GM18517 (cell line): ENCODE data around the gene PODNL1.

Experiments used
- ATAC-seq: cut with Tn5 transposase; IDR thresholded peaks from one replicate; pipeline ENCODE4 v1.9.1; 2021; ENCODE audit warnings: mild to moderate bottlenecking, moderate library complexity; ENCODE audit not compliant: unreplicated experiment

The PODNL1 gene, protein sequence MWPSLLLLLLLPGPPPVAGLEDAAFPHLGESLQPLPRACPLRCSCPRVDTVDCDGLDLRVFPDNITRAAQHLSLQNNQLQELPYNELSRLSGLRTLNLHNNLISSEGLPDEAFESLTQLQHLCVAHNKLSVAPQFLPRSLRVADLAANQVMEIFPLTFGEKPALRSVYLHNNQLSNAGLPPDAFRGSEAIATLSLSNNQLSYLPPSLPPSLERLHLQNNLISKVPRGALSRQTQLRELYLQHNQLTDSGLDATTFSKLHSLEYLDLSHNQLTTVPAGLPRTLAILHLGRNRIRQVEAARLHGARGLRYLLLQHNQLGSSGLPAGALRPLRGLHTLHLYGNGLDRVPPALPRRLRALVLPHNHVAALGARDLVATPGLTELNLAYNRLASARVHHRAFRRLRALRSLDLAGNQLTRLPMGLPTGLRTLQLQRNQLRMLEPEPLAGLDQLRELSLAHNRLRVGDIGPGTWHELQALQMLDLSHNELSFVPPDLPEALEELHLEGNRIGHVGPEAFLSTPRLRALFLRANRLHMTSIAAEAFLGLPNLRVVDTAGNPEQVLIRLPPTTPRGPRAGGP

DNA sequence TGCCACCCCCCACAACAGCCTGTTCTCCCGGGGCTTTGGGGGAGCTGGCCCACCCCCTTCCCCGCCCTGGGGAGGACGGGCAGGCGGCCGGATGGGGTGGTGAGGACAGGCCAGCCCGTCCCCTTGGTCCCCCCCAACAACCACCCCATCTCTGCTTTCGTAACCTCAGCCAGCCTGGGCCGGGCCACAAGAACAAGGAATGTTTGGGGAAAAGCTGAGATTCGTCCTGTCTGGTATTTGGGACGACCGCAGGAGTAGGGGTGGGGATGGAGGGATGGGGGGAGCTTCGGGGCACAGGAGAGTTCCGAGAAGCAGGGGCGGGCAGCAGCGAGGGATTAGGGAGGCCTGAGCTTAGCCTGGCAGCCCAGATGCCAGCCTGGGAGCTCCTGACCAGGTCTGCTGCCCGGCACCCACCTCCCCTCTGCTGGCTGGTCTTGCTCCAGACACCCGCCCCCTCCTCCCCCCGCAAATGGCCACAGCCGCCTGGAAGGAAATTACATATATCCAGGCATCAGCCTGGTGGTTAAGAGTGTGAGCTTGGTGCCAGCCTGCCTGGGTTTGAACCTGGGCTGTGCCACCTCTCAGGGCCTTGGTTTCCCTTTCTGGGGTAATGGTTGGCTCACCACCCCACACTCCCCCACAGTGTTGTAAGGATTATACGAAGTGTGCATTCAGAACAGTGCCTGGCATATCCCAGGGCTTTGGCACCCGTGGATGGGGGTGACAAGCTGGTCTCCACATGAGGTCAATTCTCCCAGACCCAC is at the start of gene PODNL1:
Gene PODNL1, minus strand, starts transcription at position 117 of the 764 bp plus-strand sequence. CDS start 236 bp downstream, outside the sequence.
- ATAC-seq: no peak

DNA sequence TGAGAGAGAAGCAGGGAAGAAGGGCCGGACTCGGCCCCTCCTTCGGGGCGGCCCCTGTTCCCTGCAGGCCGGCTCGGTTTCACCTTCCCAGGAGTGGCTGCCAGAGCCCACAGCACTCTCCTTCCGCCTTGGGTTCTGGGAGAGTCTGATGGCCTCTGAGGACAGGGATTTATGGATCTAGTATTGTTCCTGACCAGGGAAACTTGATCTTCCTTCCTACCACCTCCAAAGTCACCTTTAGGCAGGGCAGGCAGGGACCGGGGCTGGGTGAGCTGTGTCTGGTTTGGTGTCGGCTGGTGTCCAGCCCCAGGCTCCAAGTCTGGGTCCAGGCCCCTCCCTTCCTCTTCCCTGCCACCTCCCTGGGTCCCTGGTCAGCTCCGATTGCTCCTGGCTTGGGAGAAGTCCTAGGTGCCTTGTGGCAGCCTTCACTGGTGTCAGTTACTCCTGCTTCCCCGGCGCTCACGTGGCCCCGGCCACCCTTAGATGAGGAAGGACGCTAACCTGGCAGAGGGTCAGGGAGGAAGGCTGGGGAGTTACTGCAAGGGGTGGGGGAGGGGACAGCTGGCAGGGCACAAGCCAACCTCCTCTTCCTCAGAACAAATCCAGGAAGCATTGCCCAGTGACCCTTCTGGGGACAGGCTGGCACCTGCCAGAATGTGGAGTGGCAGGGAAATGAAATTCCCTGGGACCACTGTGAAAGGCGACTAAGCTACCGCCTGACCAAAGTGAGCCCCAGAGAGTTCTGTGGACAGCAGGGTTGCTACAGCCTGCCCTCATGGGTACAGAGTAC is 49.1 kb upstream of the PODNL1 start:
- ATAC-seq: no peak

DNA sequence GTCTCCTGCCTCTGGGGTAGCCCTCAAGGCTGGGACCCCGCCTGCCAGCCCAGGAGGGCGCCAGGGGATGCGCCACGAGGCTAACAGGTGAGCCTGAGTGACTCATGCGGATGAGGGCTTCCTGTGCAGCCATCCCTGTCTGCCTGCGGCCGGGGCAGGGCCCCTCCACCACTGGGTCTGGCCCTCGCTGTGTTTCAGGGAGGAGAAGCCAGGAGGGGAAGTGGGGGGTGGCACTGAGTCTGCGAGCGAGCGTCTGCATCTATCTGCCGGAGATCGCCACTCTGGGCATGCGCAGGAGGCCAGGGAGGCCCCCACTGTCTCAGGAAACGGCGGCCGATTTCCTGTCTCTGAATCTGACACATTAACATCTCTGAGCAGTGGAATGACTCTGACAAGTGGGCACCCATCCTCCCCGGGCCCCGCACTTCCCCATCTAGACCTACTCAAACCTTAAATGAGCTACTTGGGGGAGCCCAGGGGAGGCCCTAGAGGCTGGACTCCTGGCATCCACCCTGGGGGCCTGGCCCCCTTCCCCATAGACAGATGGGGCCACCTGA is 48.2 kb upstream of the PODNL1 start:
- ATAC-seq: peak; percentile 75

DNA sequence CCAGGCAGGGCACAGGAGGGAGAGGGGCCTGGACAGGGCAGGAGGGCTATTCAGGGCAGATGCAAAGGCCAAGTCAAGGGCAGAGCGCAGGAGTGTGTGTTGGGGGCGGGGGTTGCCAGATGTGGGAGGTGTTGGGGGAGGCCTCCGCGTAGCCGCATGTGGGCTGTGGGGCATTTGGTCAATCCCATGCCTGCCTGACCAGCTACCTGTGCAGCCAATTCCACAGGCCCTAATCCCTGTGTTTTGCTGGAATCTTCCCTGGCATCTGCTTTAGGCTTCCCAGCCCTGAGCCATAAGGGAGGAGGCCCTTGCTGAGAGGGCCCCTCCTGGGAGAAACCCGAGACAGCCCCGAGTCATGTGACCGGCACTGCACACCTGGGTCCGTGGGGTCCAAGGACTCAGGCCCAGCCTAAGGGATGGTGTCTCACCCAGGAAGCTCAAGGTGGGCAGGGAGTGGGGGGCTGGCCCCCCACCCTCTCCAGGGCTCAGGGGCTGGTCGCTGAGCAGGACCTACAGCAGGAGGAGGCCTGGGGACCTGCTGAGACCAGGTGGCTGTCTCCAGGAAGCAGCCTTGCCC is 47.6 kb upstream of the PODNL1 start:
- ATAC-seq: peak; percentile 19

DNA sequence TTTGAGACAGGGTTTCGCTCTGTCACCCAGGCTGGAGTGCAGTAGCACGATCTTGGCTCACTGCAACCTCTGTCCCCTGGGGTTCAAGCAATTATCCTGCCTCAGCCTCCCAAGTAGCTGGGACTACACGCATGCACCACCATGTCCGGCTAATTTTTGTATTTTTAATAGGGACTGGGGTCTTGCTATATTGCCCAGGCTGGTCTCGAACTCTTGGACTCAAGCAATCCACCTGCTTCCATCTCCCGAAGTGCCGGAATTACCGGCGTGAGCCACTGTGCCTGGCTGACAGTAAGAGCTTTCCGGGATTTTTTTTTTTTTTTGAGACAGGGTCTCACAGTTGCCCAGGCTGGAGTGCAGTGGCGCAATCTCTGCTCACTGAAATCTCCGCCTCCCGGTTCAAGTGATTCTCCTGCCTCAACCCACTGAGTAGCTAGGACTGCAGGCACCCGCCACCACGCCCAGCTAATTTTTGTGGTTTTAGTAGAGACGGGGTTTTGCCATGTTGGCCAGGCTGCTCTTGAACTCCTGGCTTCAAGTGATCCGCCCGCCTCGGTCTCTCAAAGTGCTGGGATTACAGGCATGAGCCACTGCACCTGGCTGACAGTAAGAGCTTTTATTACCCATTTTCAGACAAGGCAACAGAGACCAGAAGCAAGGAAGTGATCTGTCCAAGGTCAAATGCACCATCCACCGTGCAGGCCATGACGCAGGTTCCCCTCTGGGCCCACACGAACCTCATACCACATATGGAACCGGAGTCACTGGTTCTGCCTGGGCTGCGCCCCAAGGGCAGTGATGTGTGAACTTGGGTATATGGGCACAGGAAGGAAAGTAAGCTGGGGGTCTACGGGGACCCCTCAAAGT is 46.9 kb upstream of the PODNL1 start:
- ATAC-seq: no peak

DNA sequence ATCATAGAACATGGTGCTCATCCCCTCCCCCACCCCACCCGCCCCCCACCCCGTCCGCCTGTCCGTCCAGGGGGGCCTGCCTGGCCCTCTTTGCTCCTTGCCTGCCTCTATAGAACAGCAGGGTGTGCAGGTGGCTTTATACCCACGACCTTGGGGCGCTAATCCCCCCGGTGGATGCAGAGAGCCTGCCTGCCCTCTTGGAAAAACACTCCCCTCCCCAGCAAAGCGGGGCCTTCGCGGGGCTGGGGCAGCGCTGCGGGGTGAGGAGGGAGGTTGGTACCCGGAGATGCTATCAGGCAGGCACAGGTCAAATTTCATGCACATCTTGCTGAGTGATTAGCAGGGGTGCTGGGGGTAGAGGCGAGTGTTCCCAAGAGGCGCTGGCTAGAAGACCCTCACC is 46.0 kb upstream of the PODNL1 start:
- no peak for ATAC-seq

DNA sequence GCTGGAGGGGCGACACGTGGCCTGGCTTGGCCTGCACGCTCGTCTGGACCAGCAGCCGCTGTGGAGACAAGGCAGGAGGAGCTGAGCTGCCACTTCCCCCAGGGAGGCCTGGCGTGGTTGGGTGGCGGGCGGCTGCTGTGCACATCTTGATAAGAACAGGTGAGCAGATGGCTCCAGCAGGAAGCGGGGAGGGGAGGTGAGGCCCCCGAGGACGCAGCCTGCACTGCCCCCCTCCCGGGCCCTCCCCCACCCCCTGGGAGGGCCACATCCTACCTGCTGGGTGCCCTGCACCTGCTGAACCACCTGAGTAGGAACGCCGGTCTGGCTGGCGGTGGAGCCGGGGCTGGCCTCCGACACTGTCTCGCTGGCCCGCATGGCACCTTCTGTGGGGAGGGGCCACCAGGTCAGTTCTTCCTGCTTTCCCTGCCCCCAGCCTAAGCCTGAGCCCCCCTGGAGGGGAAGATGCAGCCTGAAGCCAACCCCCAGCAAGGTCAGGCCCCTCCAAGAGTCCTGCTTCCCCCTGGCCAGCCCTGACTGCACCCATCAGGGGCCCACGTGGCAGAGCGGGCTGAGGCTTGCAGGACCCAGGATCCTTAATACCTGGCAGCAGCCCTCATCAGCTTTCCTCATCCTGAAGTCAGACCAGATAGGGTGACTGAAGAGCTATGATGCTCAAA is 45.1 kb upstream of the PODNL1 start:
- ATAC-seq: no peak

DNA sequence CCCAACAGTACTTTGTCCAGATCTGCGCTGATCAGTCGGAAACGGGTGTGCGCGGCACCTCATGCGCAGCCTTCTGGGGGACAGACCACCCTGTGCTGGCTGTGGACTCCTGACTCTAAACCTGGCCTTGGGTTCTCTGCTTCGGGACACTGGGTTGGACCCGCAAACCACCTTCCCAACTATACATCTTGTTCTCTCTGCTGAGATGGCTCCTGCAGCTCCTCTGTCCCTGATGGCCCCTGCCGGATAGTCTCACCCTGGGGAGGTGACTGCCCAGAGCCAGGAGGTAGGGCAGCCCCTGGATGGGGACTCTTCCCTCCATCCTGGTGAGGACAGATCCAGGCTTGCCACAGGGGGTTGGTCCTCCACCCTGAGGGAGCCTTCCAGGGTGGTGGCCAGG is 44.6 kb upstream of the PODNL1 start:
- ATAC-seq: no peak

DNA sequence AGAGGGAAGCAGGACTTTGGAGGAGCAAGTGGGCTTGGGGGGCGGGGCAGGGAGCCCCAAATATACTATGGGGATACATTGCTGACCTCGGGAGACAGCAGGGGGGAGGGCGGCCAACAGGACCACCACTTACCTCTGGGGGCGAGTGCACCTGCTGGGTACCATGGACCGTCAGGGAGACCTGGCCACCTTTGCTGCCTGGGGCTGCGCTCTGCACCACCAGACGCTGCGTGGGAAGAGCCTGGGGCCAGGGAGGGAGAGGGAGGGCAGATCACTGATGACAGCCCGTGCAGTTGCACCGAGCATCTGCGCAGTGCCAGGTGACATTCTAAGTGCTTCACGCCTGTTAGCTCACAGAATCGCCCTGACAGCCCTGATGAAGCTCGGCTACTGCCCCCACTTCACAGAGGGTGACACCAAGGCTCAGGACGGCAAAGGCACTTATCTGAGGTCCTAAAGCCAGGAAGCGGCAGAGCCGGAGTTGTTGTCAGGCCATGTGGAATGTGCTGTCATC is 43.8 kb upstream of the PODNL1 start:
- no peak for ATAC-seq

DNA sequence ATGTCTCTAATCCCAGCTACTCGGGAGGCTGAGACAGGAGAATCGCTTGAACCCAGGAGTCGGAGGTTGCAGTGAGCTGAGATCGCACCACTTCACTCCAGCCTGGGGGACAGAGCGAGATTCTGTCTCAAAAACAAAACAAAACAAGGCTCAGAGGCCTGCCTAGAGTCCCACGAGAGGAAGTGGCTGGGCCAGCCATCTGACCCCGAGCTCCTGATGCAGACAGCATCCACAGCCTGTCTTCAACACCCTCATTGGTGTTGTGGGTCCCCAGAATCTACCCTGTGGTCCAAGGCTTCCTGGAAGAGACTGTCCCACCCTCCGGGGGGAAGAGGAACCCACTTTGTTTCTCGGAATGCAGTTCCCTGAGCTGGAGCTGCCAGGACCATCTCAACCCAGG is 43.2 kb upstream of the PODNL1 start:
- no peak for ATAC-seq

DNA sequence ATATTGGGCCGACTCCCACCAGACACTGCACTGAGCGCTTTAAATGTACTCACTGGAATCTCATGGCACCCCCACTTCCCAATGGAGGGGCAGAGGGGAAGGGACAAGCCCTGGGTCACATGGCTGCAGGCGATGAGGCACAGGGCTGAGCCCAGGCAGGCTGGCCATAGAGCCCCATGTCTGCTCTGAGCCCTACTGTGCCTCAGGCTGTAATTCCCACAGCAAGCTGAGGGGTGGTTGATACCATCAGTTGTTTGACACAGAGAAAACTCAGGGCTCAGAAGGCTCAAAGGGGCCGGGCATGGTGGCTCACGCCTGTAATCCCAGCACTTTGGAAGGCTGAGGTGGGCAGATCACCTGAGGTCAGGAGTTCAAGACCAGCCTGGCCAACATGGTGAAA is 42.8 kb upstream of the PODNL1 start:
- ATAC-seq: no peak

DNA sequence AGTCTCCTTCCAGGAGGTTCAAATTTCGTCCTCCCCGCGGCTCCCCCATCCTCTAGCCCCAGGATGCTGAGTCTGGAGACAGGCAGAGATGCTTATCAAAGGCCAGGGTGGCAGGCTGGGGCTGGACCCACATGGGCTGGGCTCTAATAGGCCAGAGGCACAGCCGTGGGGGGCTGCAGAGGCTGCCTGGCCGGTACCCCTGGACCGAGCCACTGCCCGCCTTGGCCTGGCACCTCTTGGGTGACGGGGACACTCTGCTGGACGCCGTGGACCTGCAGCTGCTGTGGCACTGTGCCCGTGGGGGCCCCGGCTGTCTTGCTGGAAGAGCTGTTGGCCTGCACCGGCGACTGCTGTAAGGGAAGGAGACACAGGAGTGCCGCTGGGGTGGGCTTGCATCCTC is 42.1 kb upstream of the PODNL1 start:
- ATAC-seq: no peak

DNA sequence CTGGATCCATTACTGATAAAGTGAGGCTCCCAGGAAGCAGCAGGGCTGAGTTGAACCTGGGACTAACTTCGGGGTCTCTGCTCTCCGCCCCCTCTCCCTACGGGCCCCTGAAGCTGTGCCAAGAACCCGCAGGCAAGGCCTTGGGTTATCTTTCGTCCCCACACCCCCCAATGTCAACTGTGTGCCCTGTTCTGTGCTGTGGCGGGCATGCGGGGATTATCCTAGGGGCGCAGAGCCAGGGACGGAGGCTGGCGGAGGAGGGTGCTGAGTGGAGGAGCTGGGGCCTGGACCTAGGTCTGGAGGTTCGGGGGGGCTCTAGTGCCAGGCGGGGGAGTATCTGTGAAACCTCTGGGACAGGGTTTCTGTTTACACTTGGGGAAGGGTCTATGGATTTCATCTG is 41.5 kb upstream of the PODNL1 start:
- no peak for ATAC-seq

DNA sequence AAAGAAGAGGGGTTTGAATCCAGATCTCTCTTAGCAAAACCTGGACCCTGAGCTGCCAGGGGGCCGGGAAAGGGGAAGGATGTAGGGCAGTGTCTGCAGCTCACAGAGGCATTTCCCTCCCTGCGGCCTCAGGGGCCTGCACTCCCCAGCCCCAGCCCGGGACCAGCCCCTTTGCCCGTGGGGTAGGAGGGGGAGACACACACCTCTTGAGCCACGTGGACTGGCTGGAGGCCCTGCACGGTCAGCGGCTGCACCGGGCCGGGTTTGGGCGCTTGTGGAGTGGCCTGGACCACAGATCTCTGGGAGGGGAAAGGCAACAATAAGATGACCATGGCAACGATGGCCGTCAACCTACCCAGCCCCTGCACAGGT is 41.0 kb upstream of the PODNL1 start:
- no peak for ATAC-seq

DNA sequence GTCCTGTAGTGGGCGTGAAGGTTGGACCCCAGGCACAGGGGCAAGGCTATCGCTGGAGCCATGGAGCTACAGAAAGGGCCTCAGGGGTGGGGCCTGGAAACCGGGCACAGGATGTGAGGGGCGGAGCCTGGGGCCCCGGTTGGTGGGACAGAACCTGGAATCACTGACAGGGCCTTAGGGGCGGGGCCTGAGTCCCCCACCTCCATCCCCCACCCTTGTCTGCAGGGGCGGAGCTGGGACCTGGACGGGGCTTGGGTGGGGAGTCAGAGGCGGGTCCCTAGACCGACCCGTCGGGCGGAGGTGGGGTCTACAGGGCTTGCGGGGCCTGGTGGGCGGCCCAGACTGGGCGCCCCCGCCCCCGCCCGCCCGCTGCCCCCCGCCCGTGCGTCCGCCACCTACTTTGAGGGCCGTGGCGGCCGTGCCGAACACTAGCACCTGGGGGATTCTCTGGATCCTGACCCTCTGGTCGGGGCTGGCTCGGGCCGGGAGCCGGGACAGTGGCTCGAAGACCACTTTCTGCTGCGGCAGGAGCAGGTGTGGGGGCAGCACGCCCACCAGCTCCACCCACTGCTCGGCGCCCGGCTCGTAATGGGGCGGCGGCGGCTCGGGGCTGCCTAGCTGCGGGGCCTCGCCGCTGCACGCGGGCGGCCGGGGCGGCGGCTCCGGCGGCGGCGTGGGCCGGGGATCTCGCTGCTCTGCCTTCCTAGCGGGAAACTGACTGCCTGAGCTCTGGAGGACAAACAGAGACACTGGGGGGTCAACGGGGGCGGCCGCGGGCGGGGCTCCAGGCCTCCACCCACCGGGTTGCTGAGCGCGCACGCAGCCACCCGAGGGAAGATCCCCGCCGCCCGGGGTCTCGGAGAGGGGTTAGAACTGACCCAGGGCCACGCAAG is 40.4 kb upstream of the PODNL1 start:
- no peak for ATAC-seq

DNA sequence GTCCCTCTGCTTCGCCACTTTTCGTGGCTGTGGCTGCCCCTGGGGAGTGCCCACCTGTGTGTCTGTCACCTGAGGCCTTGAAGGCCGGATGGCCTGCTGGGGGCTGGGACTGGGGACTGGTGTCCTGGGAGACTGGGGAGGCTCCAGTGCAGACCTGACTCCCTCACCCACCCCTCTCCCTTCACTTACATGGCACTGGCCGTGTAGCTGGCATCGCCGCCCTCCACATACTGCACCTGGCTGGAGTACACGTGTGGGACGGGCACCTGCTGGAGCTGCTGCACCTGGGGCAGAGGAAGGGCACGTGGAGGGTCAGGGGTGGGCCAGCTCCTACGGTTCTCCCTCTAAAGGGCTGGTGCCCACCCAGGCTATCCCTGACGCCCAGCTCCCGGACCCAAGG is 39.6 kb upstream of the PODNL1 start:
- no peak for ATAC-seq

DNA sequence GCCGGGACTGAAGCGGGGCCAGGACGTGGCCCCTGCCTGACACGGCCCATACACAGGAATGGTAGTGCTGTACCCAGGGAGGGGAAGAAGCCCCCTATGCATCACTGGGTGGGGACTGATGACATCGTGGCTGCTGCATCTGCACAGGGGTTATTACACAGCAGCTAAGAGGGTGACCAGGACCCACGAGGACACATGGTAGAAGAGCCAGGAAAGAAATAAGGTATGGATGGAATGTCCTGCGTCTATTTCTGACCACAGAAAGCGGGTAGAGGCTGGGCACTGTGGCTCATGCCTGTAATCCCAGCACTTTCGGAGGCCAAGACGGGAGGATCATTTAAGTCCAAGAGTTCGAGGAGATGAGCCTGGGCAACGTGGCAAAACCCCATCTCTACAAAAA is 38.2 kb upstream of the PODNL1 start:
- no peak for ATAC-seq

DNA sequence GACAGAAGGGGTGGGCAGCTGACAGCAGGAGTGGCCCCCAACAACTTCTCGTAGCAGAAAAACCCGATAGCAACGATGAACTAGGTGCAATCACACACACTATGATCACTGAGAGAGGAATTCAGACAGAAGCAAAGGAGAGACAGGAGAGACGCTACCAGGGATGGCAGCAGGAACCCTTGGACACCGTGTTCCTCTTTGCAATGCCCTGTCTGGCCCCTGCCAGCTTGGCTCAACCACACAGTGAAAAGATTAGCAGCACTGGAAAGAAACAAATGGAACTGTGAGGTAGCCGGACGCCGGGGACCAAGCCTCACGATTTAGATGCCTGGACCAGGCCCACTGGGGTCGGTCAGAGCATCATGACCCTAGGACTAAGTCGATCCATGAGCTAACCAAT is 37.7 kb upstream of the PODNL1 start:
- ATAC-seq: no peak
